PFSK-1 (cell line): ENCODE measurements around the gene BCKDHB.

ENCODE experiments used
- FOXP2 ChIP-seq: optimal IDR thresholded peaks from 2 replicates; pipeline ENCODE3; 2011; ENCODE audit warnings: borderline replicate concordance, control low read depth, inconsistent platforms; ENCODE audit not compliant: insufficient read depth; ENCODE audit errors: extremely low read length, extremely low read depth
- POLR2AphosphoS5 ChIP-seq: IDR thresholded peaks from 2 replicates; pipeline ENCODE4 v1.6.1; 2012; ENCODE audit warnings: low read depth, mild to moderate bottlenecking, control low read depth, low read length, moderate library complexity
- REST ChIP-seq, 2 experiments: IDR thresholded peaks; 2 replicates each; pipeline versions ENCODE4 v1.6.1 to v1.8.0; 2011 to 2012; ENCODE audit warnings: low read depth in 2 of 2, low read length in 2 of 2, control low read depth in 1 of 2, inconsistent platforms in 1 of 2, mild to moderate bottlenecking in 1 of 2, moderate library complexity in 1 of 2; ENCODE audit not compliant: insufficient read depth in 1 of 2
- SIN3A ChIP-seq: IDR thresholded peaks from 2 replicates; pipeline ENCODE4 v1.6.1; 2012; ENCODE audit warnings: mild to moderate bottlenecking, low read length, moderate library complexity, borderline replicate concordance; ENCODE audit not compliant: insufficient read depth
- TAF1 ChIP-seq: IDR thresholded peaks from 2 replicates; pipeline ENCODE4 v1.6.1; 2012; ENCODE audit warnings: low read length, control low read depth, borderline replicate concordance; ENCODE audit not compliant: insufficient read depth

DNA sequence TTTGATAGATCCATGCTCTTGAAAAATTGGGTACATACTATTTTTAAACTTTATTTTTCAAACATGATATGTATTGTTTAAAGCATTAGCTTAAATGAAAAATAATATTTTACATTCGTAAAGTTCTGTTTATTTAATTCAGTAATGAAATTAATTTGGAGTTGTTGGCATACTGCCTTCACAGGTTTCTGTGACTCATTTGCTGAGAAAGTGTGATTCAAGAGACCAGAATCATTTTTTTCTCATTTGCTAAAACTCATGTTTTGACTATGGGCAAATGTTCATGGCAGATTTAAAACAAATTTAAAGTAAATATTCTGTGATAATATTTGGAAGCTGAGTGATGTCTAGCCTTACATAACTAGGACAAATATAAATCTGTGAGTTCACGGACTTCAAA is 230.4 kb downstream of the BCKDHB start:
- TF ChIP-seq FOXP2 (no peak), SIN3A (no peak), REST (IDR thresholded peaks at IDR 0.05; ENCODE audit: insufficient read depth in 1 of 2, low read depth in 2 of 2, low read length in 2 of 2) (no peak), TAF1 (no peak), POLR2AphosphoS5 (no peak)
